ENCODE measurements around the gene PDSS1. TPM values are rescaled to one million over a fixed set of nuclear protein-coding genes. Genes with fewer than 3 reads are reported as not detected.

The PDSS1 gene
- polyA plus RNA-seq, 1 donor (not counting 4 experiments of a cell fraction or from before 2014, with no cell fraction given), result 36.6 TPM

DNA sequence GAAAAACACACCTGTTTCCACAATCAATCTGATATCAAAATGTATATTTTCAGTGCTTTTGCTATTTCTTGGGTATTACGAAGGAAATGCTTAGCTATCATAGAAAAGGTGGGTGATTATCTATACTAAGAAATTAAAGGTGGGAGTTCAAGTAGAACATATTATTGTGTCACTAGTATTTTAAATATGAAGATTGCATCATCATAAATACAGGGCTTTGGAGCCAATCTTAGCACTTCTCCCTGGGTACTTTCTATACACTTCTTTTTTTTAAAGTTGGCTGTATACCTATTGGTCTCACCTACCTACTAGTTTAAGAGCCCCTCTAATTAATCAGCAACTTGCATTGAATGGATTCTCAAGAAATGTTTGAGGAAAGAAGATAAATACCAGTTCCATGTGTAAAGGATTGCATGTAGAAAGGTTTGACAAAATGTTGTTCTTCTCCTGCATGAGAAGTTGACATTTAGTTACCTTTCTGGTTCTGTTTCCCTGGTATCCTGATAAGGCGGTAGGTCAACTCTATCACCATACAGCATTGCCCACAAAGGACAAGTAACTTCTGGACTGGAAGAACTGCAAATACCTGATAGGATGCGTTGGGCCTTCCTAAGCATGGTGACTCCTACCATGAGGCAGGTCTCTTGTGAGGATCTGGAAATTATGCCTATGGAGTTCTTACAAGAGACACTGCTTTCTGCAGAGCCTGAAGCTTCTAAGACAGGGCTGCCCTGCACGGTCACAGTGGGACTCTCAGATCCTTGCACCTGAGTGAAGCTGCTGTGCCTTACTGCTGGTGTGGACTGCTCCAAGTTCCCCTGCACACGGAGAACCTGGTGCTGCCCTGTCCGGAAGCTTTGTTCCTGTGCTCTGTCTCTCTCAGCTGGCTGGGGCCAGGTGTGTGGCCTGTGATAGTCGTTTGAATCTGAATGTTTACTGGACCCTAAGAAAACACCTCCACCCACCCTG, 32.1 kb upstream of the PDSS1 start:
- Histone ChIP-seq H4K20me1 (ENCODE audit: control insufficient read depth, extremely low read depth, insufficient read depth, low read length) (no peaks in the 10 kb centered on the region), H3K79me2 (ENCODE audit: control insufficient read depth, insufficient read depth, low read length) (no peaks in the 10 kb centered on the region), H3K4me2 (ENCODE audit: control insufficient read depth, extremely low read depth, insufficient read depth, low read depth, low read length) (no peak overlapping the region), H3K4me3 (ENCODE audit: control insufficient read depth in 2 of 3, extremely low read depth in 1 of 3, insufficient read depth in 2 of 3, low read depth in 1 of 3, low read length in 3 of 3) (no peak overlapping the region), H3K36me3 (ENCODE audit: control insufficient read depth in 2 of 2, extremely low read depth in 1 of 2, insufficient read depth in 2 of 2, low read length in 2 of 2) (no peaks in the 10 kb centered on the region), H2AFZ (ENCODE audit: control insufficient read depth, low read length) (no peak overlapping the region), H3K27me3 (ENCODE audit: control insufficient read depth, extremely low read depth, insufficient read depth, low read length) (no peaks in the 10 kb centered on the region), H3K9me1 (ENCODE audit: control insufficient read depth, extremely low read depth, insufficient read depth, low read length) (no peaks in the 10 kb centered on the region), H3K4me1 (ENCODE audit: control insufficient read depth, extremely low read depth, insufficient read depth, low read length) (no peaks in the 10 kb centered on the region), H3K27ac (ENCODE audit: control insufficient read depth, insufficient read depth, low read length) (no peak overlapping the region), H3K9ac (ENCODE audit: control insufficient read depth, extremely low read depth, insufficient read depth, low read length) (no peak overlapping the region), H3K9me3 (ENCODE audit: control insufficient read depth, low read depth, low read length) (no peaks in the 10 kb centered on the region)
- DNase-seq (ENCODE audit: low read depth, low spot score) (no peak), FAIRE-seq (no peak)
- no peak for TF ChIP-seq EZH2 (IDR thresholded peaks at IDR 0.05; ENCODE audit: low read length)
- TF ChIP-seq, protein P1, sequence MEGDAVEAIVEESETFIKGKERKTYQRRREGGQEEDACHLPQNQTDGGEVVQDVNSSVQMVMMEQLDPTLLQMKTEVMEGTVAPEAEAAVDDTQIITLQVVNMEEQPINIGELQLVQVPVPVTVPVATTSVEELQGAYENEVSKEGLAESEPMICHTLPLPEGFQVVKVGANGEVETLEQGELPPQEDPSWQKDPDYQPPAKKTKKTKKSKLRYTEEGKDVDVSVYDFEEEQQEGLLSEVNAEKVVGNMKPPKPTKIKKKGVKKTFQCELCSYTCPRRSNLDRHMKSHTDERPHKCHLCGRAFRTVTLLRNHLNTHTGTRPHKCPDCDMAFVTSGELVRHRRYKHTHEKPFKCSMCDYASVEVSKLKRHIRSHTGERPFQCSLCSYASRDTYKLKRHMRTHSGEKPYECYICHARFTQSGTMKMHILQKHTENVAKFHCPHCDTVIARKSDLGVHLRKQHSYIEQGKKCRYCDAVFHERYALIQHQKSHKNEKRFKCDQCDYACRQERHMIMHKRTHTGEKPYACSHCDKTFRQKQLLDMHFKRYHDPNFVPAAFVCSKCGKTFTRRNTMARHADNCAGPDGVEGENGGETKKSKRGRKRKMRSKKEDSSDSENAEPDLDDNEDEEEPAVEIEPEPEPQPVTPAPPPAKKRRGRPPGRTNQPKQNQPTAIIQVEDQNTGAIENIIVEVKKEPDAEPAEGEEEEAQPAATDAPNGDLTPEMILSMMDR (optimal IDR thresholded peaks at IDR 0.05 in 1 of 3, IDR thresholded peaks at IDR 0.05 in 1 of 3, conservative IDR thresholded peaks at IDR 0.05 in 1 of 3; ENCODE audit: extremely low read depth in 1 of 3, insufficient read depth in 2 of 3, low read length in 3 of 3), result no peak
- dilution Hi-C loops (cut with MboI; ENCODE audit: extremely low pct_ligation_motif_present, low sequenced_read_pairs), result no loop called here

DNA sequence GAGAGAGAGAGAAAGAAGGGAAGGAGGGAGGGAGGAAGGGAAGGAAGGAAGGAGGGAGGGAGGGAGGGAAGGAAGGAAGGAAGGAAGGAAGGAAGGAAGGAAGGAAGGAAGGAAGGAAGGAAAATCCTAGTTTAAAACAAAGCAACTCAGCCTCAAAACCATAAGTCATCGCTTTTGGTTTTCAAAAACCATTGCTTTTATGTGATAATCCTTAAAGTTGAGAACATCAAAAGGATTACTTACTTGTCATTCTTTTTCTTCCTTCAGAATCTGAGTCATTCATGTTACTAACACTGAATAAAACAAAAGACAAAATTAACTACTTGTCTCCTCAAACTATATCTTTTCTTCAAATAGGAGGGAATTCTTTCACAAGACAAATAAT, 21.6 kb upstream of the PDSS1 start:
- Histone ChIP-seq H3K9me3 (ENCODE audit: control insufficient read depth, low read depth, low read length) (no peaks in the 10 kb centered on the region), H3K79me2 (ENCODE audit: control insufficient read depth, insufficient read depth, low read length) (no peaks in the 10 kb centered on the region), H3K9ac (ENCODE audit: control insufficient read depth, extremely low read depth, insufficient read depth, low read length) (no peak overlapping the region), H3K36me3 (ENCODE audit: control insufficient read depth in 2 of 2, extremely low read depth in 1 of 2, insufficient read depth in 2 of 2, low read length in 2 of 2) (no peaks in the 10 kb centered on the region), H3K4me1 (ENCODE audit: control insufficient read depth, extremely low read depth, insufficient read depth, low read length) (no peaks in the 10 kb centered on the region), H3K4me2 (ENCODE audit: control insufficient read depth, extremely low read depth, insufficient read depth, low read depth, low read length) (no peak overlapping the region), H2AFZ (ENCODE audit: control insufficient read depth, low read length) (no peak overlapping the region), H3K4me3 (ENCODE audit: control insufficient read depth in 2 of 3, extremely low read depth in 1 of 3, insufficient read depth in 2 of 3, low read depth in 1 of 3, low read length in 3 of 3) (no peak overlapping the region), H4K20me1 (ENCODE audit: control insufficient read depth, extremely low read depth, insufficient read depth, low read length) (no peaks in the 10 kb centered on the region), H3K27me3 (ENCODE audit: control insufficient read depth, extremely low read depth, insufficient read depth, low read length) (no peaks in the 10 kb centered on the region), H3K9me1 (ENCODE audit: control insufficient read depth, extremely low read depth, insufficient read depth, low read length) (no peaks in the 10 kb centered on the region), H3K27ac (ENCODE audit: control insufficient read depth, insufficient read depth, low read length) (no peak overlapping the region)
- DNase-seq (ENCODE audit: low read depth, low spot score) (no peak), FAIRE-seq (no peak)
- TF ChIP-seq, protein P1 (optimal IDR thresholded peaks at IDR 0.05 in 1 of 3, IDR thresholded peaks at IDR 0.05 in 1 of 3, conservative IDR thresholded peaks at IDR 0.05 in 1 of 3; ENCODE audit: extremely low read depth in 1 of 3, insufficient read depth in 2 of 3, low read length in 3 of 3), result no peak
- TF ChIP-seq EZH2 (IDR thresholded peaks at IDR 0.05; ENCODE audit: low read length), result no peak
- dilution Hi-C loops (cut with MboI; ENCODE audit: extremely low pct_ligation_motif_present, low sequenced_read_pairs), result no loop called here
